Measurements from ENCODE around the gene RCOR1. TPM values are rescaled to one million over a fixed set of nuclear protein-coding genes. Genes with fewer than 3 reads are reported as not detected.

The RCOR1 gene
- total RNA-seq, 1 donor from 2014 or later = 13.4 TPM

GRCh38 chr14:102659797-102660196, 67.3 kb downstream of the RCOR1 start:
- Histone ChIP-seq H3K27me3 (ENCODE audit: control insufficient read depth, insufficient read depth, low read length) (no peaks in the 10 kb centered on the region), H3K4me3 (ENCODE audit: low read depth, low read length) (no peak overlapping the region), H3K36me3 (ENCODE audit: control insufficient read depth, insufficient read depth, low read length) (no peaks in the 10 kb centered on the region)
- TF ChIP-seq CTCF (IDR thresholded peaks at IDR 0.05; ENCODE audit: insufficient read depth, low read length, poor library complexity, severe bottlenecking) = no peak
- DNase-seq (ENCODE audit: low read depth) = peak; percentile 25

GRCh38 chr14:102661614-102662013, 69.2 kb downstream of the RCOR1 start:
- no peak for DNase-seq (ENCODE audit: low read depth)
- H3K4me3 ChIP-seq (ENCODE audit: low read depth, low read length) = no peak overlapping the region
- no peaks in the 10 kb centered on the region for H3K36me3 ChIP-seq (ENCODE audit: control insufficient read depth, insufficient read depth, low read length)
- no peaks in the 10 kb centered on the region for H3K27me3 ChIP-seq (ENCODE audit: control insufficient read depth, insufficient read depth, low read length)
- no peak for TF ChIP-seq CTCF (IDR thresholded peaks at IDR 0.05; ENCODE audit: insufficient read depth, low read length, poor library complexity, severe bottlenecking)

- Histone ChIP-seq H3K4me3 (ENCODE audit: low read depth, low read length) (no peak overlapping the region), H3K36me3 (ENCODE audit: control insufficient read depth, insufficient read depth, low read length) (no peaks in the 10 kb centered on the region), H3K27me3 (ENCODE audit: control insufficient read depth, insufficient read depth, low read length) (no peaks in the 10 kb centered on the region)
- no peak for TF ChIP-seq CTCF (IDR thresholded peaks at IDR 0.05; ENCODE audit: insufficient read depth, low read length, poor library complexity, severe bottlenecking)
- no peak for DNase-seq (ENCODE audit: low read depth)
Measured at GRCh38 chr14:102662636-102663430, 70.4 kb downstream of the RCOR1 start.

GRCh38 chr14:102663440-102663839, 71.0 kb downstream of the RCOR1 start:
- Histone ChIP-seq H3K4me3 (ENCODE audit: low read depth, low read length) (no peak overlapping the region), H3K36me3 (ENCODE audit: control insufficient read depth, insufficient read depth, low read length) (no peaks in the 10 kb centered on the region), H3K27me3 (ENCODE audit: control insufficient read depth, insufficient read depth, low read length) (no peaks in the 10 kb centered on the region)
- TF ChIP-seq CTCF (IDR thresholded peaks at IDR 0.05; ENCODE audit: insufficient read depth, low read length, poor library complexity, severe bottlenecking) = no peak
- no peak for DNase-seq (ENCODE audit: low read depth)

GRCh38 chr14:102665621-102666020, 73.2 kb downstream of the RCOR1 start:
- no peak overlapping the region for H3K4me3 ChIP-seq (ENCODE audit: low read depth, low read length)
- DNase-seq (ENCODE audit: low read depth) = no peak
- TF ChIP-seq CTCF (IDR thresholded peaks at IDR 0.05; ENCODE audit: insufficient read depth, low read length, poor library complexity, severe bottlenecking) = no peak
- H3K36me3 ChIP-seq (ENCODE audit: control insufficient read depth, insufficient read depth, low read length) = no peaks in the 10 kb centered on the region
- H3K27me3 ChIP-seq (ENCODE audit: control insufficient read depth, insufficient read depth, low read length) = no peaks in the 10 kb centered on the region

GRCh38 chr14:102666635-102667034, 74.2 kb downstream of the RCOR1 start:
- Histone ChIP-seq H3K36me3 (ENCODE audit: control insufficient read depth, insufficient read depth, low read length) (no peaks in the 10 kb centered on the region), H3K4me3 (ENCODE audit: low read depth, low read length) (no peak overlapping the region), H3K27me3 (ENCODE audit: control insufficient read depth, insufficient read depth, low read length) (no peaks in the 10 kb centered on the region)
- no peak for TF ChIP-seq CTCF (IDR thresholded peaks at IDR 0.05; ENCODE audit: insufficient read depth, low read length, poor library complexity, severe bottlenecking)
- DNase-seq (ENCODE audit: low read depth) = no peak

Data from kidney epithelial cell (primary cell).